ENCODE measurements around the gene ARID1A.
"Not testable (repeated sequence)": the region's sequence is repeated elsewhere in the genome, so short reads cannot be mapped to it uniquely, and the experiment has no call there.

Gene ARID1A

DNA sequence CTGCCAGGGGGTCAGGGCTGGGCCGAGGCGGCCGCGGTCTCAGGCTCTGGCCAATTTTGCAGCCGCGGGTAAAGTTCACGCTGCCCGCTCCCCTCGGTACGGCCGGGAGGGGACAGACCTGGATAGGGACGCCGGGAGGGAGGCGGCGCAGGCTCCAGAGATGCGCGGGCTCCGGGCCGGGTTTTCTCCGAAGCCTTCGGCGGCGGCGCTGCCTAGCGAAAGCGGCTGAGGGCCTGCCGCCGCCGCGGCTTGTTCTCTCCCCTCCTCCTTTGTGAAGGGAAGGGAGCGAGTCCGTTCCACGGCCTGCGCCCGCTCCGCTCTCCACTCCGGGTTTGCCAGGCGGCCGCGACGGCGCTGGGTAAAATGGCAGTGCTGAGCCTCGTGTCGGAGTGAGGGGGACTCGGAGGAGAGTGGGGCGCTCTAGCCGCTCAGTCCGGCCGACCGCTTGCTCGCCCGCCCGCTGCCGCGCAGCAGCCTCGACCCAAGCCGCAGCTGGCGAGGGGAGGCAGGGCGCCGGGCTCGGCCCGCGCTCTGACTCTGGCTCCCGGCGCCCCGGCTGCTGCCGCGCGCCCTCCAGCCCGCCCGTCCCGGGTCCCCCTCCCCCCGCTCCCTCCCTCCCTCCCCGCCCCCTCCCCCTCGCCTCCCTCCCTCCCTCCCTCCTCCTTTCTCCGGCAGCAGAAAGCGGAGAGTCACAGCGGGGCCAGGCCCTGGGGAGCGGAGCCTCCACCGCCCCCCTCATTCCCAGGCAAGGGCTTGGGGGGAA, at the start of gene ARID1A:
Gene ARID1A, plus strand, starts transcription at position 660 of the 763 bp plus-strand sequence. CDS start 389 bp downstream, outside the sequence.
- DNase-seq (ENCODE audit: low read depth in 4 of 4, low spot score in 1 of 4) = peak; percentile 75 to 90 (median 83)

DNA sequence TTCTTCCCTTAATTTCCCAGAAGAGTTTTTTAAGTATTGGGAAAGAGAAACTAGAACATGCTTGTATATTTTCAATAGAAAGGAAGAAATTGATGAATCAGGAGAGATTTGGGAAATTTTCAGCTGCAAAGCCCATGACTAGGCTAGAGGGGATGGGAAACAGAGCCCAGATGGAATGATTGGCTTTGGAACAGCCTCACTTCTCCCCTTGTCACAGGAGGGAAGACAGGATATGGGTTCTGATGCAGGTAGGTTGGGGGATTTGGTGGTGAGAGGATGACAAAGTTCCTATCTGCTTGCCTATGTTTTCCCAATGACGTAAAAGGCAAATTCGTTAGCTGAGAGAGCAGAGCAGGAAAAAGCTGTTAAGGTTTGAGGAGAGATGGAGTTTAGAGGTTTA, 31.0 kb upstream of the ARID1A start:
- DNase-seq (ENCODE audit: low read depth in 4 of 4, low spot score in 1 of 4) = no peak

DNA sequence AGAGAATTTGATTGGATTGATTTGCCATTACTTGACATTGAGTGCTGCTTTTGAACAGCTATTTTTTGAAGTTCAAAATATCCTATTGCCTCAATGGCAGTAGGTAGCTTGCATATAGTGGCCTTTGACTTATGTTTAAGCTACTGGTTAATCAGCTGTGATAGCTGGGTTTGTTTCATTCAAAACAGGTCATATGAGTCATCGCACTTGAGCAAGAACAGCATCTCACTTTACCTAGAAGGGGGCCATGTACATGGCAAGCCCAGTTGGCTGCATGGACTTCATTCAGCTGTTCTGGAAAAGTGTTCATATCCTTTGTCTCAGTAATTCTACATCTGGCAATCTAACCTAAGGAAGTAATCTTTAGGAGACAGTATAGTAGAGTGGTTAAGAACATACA, 29.0 kb upstream of the ARID1A start:
- DNase-seq (ENCODE audit: low read depth in 4 of 4, low spot score in 1 of 4) = peak in 1 of 4 experiments; percentile 3

DNA sequence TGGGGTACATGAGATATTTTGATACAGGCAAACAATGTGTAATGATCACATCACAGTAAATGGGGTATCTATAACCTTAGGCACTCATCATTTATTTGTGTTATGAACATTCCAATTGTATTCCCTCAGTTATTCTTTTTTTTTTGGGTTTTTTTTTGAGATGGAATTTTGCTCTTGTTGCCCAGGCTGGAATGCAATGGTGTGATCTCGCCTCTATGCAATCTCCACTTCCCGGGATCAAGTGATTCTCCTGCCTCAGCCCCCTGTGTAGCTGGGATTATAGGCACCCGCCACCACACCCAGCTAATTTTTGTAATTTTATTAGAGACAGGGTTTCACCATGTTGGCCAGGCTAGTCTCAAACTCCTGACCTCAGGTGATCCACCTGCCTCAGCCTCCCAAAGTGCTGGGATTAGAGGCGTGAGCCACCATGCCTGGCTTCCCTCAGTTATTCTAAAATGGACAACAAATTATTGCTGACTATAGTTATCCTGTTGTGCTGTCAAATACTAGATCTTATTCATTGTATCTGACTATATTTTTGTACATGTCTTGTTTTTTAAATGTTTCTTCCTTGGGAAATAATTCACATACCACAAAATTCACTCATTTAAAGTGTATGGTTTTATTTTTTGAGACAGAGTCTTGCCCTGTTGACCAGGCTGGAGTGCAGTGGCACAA, 27.6 kb upstream of the ARID1A start:
- not testable (repeated sequence) for DNase-seq (ENCODE audit: low read depth in 4 of 4, low spot score in 1 of 4)

DNA sequence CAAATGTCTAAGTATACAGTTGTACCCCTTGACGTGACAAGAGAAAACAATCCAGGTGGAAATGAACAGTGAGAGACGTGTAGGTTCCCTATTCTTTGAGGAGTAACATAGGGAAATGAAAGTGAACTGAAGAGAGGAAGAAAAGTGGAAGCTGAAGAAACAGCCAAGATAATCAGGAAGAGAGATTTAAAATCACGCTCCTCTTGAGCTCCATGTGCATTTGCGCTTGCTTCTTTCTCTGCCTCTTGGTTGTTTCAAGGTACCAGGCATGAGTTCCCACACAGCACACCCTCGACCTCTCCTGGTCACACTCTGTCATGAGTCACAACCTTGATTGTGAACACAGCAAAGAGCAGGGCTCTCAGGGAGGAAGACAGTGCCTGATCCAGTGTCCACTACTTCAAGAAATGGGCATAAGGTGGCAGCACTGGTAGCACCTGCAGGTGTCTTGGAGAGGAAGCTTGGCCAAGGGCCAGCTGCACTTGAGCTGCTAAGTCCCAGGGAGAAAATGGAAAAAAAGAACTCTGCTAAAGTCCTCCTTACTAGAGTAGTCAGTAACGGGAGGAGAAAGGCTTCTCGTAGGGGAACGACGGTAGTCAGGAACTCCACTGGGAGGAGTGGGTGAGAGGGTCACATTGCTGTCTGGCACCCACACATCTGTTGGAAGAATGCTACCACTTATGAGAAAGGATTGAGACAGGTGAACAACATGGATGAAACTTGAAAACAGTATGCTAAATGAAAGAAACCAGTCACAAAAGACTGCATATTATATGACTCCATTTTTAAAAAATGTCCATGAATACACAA, 18.3 kb upstream of the ARID1A start:
- DNase-seq (ENCODE audit: low read depth in 4 of 4, low spot score in 1 of 4) = no peak

DNA sequence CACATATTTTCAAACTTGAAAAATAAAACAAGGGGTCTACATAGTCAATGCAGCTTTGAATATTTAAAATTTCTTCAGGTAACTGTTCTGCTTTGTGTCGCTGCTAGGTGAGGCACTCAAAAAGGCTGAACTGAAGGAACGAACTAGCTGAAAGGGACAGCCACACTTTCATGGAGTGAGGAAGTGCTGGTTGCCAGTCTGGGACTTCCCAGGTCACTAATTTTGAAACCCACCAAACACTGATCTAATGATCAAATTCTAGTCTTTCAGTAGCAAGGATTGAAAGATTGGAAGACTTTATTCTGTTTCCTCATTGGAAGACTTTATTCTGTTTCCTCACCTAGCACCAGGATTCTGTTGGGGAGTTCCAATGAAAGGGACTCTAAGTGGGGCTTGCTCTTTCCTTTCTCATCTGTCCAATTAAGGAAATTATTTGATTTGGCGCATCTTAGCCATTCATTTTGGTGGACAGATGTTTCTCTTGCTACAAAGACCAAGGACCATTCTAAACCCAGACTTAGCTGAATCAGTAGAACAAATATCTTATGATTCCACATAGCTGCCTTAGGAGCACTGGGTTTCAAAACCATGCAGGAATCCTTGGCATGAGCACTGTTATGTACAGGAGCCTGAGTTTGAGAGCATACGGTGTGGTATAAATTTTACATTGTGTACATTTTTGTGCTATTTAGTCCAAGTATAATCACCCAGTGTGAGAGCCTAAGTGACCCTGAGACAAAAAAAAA, 10.9 kb upstream of the ARID1A start:
- no peak for DNase-seq (ENCODE audit: low read depth in 4 of 4, low spot score in 1 of 4)

DNA sequence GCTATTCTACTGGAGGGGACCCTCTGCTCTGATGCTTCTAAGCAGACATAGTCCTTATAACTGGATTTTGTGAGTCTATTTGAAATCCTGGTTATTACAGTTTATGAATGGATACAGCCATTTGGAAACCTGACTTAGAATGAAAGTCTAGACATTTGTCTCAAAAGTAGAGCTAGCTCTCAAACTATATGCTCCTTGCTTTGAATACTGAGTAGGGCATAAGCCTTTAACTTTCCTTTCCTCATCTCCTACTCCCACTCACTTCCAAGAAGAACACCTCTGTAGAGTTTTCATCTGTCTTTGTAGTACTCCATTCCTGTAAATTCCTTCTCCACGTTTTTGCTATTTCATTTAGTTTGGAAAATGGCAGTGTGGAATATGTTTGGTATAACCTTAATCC, 9.0 kb upstream of the ARID1A start:
- DNase-seq (ENCODE audit: low read depth in 4 of 4, low spot score in 1 of 4) = no peak

DNA sequence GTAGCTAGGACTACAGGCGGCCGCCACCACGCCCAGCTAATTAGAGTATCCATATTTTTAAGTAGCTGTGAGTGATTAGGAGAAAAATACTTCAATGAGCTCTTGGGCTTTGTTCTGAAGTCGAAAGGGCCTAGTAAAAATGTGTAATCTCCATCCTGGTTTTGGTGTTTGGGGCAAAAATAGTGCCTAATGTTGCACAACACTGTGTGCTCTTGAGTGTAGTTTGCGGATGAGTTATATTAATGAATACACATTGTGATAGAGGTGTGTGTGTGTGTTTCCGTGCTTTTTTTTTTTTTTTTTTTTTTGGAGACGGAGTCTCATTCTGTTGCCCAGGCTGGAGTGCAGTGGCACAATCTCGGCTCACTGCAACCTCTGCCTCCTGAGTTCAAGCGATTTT, 6.3 kb upstream of the ARID1A start:
- DNase-seq (ENCODE audit: low read depth in 4 of 4, low spot score in 1 of 4) = no peak

DNA sequence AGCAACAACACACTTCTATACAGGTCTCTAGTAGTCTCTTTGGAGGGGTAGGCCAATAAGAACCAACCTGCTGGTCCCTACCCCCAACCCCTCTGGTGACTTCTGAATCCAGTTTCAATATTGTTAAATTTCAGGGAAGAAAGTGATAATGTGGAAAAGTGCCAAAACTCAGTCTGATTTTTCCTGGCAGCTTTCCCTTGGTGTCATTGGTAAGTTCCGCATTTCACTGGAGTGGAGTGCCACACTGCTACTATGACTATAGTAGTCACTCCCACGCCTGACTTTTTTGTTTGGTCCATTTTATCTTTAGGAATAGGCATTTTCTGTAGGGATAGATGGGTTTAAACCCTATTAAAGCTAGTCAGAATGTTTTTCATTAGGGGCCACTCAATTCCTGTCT, 5.7 kb upstream of the ARID1A start:
- DNase-seq (ENCODE audit: low read depth in 4 of 4, low spot score in 1 of 4) = no peak

DNA sequence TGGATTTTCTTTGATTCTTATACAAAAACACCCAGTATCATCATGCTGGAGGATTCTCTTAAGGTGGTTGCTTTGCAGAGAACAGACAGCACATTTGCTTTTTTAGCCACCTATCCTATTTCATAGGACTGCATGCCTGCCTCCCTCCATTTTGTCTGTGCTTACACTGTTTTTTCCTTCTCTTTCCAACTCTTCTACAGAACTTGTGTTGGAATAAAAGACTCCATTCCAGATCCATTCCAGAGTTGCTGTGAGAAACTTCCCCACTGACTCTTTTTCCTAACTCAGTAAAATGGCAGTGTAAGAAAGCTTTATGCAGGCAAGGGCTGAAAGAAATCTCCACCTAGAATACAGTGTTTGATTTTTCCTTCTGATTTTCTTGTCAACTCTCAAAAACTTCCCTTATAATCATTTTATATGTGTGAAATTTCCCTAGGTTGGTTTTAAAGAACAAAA, 5.2 kb upstream of the ARID1A start:
- no peak for DNase-seq (ENCODE audit: low read depth in 4 of 4, low spot score in 1 of 4)

DNA sequence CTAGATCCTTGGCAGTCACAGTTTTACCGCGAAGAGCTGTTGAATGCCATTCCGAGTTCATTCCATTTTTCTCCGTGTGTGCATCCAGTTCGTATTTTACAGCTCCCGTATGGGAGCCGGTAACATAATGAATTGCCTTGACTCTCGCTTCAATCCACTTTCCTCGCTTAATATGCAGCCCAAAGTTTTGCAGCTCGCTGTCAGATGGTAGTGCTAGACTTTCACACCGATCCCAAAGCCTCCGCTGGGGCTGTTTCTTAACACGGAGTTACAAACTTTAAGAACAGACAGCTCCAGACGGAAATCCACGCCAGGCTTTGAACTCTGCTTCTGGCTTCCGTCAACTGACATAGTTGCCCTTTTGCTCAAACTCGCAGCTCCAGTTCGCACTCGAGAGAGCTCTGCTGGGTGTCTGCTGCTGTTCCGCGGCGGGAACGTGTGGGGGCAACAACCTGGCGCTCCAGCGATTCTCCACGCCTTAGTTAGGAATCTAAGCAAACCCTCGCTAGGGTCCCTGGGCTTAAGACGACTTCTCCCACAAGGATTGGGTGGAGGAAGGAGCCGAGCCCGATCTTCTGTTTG, 3.5 kb upstream of the ARID1A start:
- DNase-seq (ENCODE audit: low read depth in 4 of 4, low spot score in 1 of 4) = peak in 3 of 4 experiments; percentile 36 to 65 (median 64)

DNA sequence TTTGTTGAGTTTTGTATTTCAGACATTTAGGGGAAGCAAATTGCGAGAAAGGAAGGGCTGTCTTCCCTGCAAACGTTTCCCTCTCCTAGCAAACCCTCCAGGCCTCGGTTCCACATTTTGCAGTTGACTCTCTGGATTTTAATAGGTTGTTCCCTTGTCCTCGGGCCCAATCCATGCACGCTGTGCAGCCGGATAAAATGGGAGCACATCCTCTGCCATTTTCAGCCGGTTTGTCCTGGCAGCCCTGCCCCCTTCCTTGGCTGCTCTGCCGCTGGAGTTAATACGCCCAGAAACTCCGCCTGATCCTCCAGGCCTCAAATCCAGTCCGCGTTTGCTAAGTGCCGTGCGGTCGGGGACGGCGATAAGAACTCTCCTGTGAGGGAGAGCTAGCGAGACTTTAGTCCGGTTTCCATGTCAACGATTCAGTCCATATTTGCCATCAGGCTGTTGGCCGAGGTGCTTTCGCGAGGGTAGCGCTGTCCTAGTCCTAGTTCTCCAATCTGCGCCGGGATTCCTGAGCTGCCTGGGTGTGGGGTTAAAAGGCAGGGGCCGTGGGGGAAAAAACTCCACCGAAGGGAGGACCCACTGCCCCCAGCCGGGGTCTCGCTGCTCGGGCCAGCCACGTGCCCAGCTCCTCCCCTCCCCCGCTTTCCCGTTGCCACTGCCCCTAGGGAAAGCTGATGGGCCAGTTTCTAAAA, 2.9 kb upstream of the ARID1A start:
- DNase-seq (ENCODE audit: low read depth in 4 of 4, low spot score in 1 of 4) = peak in 3 of 4 experiments; percentile 54 to 79 (median 73)

DNA sequence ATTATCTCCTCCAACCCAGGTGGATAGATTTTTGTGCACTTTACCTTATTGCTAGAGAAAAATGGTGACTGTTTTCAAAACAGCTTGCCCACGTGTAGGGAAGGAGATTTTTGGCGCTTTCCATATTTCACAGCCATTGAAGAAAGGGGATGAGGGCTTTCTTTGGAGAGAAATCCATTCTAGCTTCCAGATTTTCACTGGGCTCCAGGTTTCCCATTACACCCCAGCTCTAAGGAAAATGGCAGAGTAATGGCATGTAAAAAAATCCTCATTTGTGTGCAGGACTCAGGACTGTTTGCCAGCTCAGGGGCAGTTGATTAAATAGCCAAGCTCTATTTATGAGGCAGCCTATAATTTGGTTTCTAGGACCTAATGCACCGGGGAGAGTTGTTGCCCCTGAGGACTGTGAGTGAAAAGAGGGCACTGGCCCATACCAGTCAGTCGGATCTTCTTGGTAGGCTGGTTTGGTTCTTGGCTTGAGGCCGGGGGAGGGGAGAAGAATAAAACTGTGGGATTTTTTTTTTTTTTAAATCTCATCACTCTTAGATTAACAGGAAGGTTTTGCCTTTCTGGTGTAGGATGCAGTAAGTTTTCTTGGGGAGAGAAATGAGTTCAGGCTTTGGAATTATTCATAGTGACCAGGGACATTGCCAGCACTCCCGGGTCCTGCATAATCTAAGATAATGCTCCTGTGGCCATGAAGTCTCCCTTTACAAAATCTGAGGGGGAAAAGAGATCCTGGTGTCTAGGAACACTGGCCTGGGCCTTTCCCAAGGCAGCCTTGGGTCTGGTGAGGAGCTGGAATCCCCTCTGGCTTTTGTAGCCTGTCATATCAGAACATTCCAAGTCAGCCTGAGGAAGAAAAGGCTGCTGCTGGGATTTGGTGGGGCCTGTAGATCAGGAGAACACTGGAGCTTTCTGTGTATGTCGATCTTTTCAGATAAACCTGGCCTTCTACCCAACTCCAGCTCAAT, 1.9 kb upstream of the ARID1A start:
- no peak for DNase-seq (ENCODE audit: low read depth in 4 of 4, low spot score in 1 of 4)

DNA sequence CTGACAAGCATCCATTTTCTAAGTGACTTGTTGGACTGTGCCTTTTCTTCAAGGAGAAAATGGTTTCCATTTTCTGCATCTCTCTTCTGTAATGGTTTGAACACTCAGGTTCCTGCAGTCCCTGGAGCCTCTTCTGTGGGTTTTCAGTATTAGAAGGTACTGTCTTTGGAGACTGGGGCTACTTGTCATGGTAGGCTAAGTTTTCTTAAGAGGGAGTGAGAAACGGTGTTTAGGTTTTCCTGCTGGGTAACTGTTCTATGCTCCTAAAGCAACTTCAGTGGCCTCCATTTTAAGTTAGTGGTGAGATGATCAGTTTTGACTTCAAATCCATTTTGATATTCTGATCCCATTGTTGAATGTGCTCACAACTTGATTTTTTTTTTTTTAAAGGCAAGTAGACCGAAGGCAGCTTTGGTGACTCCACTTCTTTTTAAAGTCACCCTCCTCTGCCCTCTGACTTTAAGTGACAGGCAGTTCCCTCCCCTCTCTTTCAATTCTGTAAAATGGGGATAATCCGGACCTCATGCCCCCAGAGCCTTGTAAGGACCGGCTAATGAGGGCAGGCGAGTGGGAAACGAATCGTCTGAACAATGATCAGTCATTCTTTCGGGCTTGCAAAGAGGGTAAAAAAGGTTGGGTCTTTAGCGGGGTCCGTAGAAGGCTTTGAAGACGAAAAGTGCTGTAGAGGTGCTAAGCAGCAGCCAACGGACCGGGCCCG, 1.0 kb upstream of the ARID1A start:
- peak in 1 of 4 experiments; percentile 8 for DNase-seq (ENCODE audit: low read depth in 4 of 4, low spot score in 1 of 4)

DNA sequence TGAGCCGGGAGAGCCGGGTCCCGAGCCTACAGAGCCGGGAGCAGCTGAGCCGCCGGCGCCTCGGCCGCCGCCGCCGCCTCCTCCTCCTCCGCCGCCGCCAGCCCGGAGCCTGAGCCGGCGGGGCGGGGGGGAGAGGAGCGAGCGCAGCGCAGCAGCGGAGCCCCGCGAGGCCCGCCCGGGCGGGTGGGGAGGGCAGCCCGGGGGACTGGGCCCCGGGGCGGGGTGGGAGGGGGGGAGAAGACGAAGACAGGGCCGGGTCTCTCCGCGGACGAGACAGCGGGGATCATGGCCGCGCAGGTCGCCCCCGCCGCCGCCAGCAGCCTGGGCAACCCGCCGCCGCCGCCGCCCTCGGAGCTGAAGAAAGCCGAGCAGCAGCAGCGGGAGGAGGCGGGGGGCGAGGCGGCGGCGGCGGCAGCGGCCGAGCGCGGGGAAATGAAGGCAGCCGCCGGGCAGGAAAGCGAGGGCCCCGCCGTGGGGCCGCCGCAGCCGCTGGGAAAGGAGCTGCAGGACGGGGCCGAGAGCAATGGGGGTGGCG, 371 bp downstream of the ARID1A start:
- peak in 1 of 4 experiments; percentile 7 for DNase-seq (ENCODE audit: low read depth in 4 of 4, low spot score in 1 of 4)

DNA sequence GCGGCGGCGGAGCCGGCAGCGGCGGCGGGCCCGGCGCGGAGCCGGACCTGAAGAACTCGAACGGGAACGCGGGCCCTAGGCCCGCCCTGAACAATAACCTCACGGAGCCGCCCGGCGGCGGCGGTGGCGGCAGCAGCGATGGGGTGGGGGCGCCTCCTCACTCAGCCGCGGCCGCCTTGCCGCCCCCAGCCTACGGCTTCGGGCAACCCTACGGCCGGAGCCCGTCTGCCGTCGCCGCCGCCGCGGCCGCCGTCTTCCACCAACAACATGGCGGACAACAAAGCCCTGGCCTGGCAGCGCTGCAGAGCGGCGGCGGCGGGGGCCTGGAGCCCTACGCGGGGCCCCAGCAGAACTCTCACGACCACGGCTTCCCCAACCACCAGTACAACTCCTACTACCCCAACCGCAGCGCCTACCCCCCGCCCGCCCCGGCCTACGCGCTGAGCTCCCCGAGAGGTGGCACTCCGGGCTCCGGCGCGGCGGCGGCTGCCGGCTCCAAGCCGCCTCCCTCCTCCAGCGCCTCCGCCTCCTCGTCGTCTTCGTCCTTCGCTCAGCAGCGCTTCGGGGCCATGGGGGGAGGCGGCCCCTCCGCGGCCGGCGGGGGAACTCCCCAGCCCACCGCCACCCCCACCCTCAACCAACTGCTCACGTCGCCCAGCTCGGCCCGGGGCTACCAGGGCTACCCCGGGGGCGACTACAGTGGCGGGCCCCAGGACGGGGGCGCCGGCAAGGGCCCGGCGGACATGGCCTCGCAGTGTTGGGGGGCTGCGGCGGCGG, 1.0 kb downstream of the ARID1A start:
- peak in 2 of 4 experiments; percentile 16 to 58 for DNase-seq (ENCODE audit: low read depth in 4 of 4, low spot score in 1 of 4)

DNA sequence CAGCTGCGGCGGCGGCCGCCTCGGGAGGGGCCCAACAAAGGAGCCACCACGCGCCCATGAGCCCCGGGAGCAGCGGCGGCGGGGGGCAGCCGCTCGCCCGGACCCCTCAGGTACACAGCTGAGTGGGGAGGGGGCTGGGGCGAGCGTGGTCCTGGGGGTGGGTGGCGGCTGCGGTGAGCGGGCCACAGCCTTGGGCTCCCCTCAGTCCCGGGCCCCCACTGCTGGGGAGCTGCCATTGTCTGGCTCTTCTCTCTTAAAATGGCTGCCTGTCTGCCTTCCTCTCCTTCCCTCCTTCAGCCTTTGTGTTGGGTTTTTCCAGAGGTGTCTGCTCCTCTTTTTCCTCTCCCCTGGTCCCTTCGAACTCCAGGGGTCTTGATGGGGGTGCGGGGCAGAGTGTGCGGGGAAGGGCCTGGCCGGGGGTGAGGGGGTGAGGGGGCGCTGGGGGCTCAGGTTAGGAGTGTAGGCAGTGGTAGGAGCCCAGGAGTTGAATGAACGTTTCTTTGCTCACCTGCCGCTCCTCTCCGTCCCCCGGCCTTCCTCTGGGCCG, 1.7 kb downstream of the ARID1A start:
- no peak for DNase-seq (ENCODE audit: low read depth in 4 of 4, low spot score in 1 of 4)
